ENCODE measurements around the gene NETO1.

GRCh38 chr18:72867746-72868584, at the start of gene NETO1:
- TF ChIP-seq GATA2 (IDR thresholded peaks at IDR 0.05; ENCODE audit: low read depth, low read length), result no peak
- TF ChIP-seq GATA3 (IDR thresholded peaks at IDR 0.05; ENCODE audit: low read depth, low read length), result no peak

Measured in SH-SY5Y (cell line).